Upper lobe of left lung (tissue), 4 donors: ENCODE measurements around the gene SKIL.

Experiments
- CTCF ChIP-seq, 6 experiments: fragments of 450-650 bp in 4 of 6; fragments of 200-600 bp in 2 of 6; sonication (generic) in 2 of 6; IDR thresholded peaks; one replicate each; pipeline ENCODE4 v1.5.1; 2016 to 2019; ENCODE audit warnings: antibody characterized with exemption in 6 of 6
- EP300 ChIP-seq, 4 donors: sonication (generic); formaldehyde crosslinking; IDR thresholded peaks; one replicate each; pipeline ENCODE4 v1.5.1; 2017; ENCODE audit warnings: antibody characterized with exemption in 4 of 4, control low read depth in 2 of 4
- POLR2A ChIP-seq, 4 donors: fragments of 450-650 bp; IDR thresholded peaks; one replicate each; pipeline ENCODE4 v1.5.1; 2016 to 2017; ENCODE audit warnings: antibody characterized with exemption in 4 of 4, mild to moderate bottlenecking in 2 of 4
- POLR2AphosphoS5 ChIP-seq, 2 donors: sonication (generic); formaldehyde crosslinking; IDR thresholded peaks; one replicate each; pipeline ENCODE4 v1.5.1; 2017; ENCODE audit warnings: antibody characterized with exemption in 2 of 2

GRCh38 chr3:170320461-170321121, 36.9 kb upstream of the SKIL start:
- TF ChIP-seq CTCF (IDR thresholded peaks at IDR 0.05) (no peak), POLR2A (IDR thresholded peaks at IDR 0.05) (no peak), POLR2AphosphoS5 (IDR thresholded peaks at IDR 0.05) (no peak), EP300 (IDR thresholded peaks at IDR 0.05) (no peak)
